ENCODE data around the gene CAND1. TPM values are rescaled to one million over a fixed set of nuclear protein-coding genes. Genes with fewer than 3 reads are reported as not detected.

Gene CAND1
- total RNA-seq, 1 donor from 2014 or later: 284 TPM

DNA sequence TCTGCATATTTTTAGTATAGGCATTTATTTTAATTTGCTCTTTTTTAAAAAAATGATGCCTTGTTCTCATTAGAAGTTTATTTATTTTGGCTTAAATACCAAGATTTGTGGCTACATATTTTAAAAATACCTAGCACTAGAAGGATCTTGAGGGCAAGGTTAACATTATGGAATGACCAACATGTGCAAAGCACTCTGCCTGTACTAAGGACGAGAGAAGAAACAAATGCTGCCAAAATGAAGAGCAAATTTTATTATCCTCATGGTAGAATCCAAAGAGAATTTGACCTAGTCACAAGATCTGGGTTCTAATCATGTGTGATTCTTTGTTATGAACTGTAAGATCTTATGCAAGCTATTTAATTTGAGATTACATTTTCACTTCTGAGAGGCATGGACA, 2.8 kb downstream of the CAND1 start:
- Mint-ChIP-seq H3K36me3 (peaks cover 23% of the 10 kb centered on the region), H3K4me1 (peaks cover 21% of the 10 kb centered on the region), H3K27me3 (ENCODE audit: insufficient read depth, low read depth) (peaks cover 3% of the 10 kb centered on the region), H3K9me3 (no peaks in the 10 kb centered on the region), H3K4me3 (no peak overlapping the region), H3K27ac (no peak overlapping the region)
- no peaks in the 10 kb centered on the region for H3K27me3 ChIP-seq
- H3K27ac ChIP-seq: no peak overlapping the region
- H3K9me3 ChIP-seq (ENCODE audit: low read depth): no peaks in the 10 kb centered on the region
- H3K9ac ChIP-seq: no peak overlapping the region
- no peak overlapping the region for H2AFZ ChIP-seq (replicated peaks)
- H3K4me1 ChIP-seq: peaks cover 26% of the 10 kb centered on the region
- TF ChIP-seq EZH2 (IDR thresholded peaks at IDR 0.05) (no peak), EZH2phosphoT487 (IDR thresholded peaks at IDR 0.05) (no peak)
- TF ChIP-seq, protein P1, sequence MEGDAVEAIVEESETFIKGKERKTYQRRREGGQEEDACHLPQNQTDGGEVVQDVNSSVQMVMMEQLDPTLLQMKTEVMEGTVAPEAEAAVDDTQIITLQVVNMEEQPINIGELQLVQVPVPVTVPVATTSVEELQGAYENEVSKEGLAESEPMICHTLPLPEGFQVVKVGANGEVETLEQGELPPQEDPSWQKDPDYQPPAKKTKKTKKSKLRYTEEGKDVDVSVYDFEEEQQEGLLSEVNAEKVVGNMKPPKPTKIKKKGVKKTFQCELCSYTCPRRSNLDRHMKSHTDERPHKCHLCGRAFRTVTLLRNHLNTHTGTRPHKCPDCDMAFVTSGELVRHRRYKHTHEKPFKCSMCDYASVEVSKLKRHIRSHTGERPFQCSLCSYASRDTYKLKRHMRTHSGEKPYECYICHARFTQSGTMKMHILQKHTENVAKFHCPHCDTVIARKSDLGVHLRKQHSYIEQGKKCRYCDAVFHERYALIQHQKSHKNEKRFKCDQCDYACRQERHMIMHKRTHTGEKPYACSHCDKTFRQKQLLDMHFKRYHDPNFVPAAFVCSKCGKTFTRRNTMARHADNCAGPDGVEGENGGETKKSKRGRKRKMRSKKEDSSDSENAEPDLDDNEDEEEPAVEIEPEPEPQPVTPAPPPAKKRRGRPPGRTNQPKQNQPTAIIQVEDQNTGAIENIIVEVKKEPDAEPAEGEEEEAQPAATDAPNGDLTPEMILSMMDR (IDR thresholded peaks at IDR 0.05): no peak
- peaks cover 10% of the 10 kb centered on the region for H3F3A ChIP-seq (ENCODE audit: low read depth)
- H4K20me1 ChIP-seq (ENCODE audit: low read depth): peaks cover 72% of the 10 kb centered on the region
- H3K4me2 ChIP-seq: peak overlapping the region; percentile 90
- no peaks in the 10 kb centered on the region for H3K36me3 ChIP-seq
- H3K4me3 ChIP-seq: peak overlapping the region; percentile 91
- no peak for DNase-seq (ENCODE audit: low spot score)
- H3K79me2 ChIP-seq (ENCODE audit: low read depth): peaks cover 74% of the 10 kb centered on the region

DNA sequence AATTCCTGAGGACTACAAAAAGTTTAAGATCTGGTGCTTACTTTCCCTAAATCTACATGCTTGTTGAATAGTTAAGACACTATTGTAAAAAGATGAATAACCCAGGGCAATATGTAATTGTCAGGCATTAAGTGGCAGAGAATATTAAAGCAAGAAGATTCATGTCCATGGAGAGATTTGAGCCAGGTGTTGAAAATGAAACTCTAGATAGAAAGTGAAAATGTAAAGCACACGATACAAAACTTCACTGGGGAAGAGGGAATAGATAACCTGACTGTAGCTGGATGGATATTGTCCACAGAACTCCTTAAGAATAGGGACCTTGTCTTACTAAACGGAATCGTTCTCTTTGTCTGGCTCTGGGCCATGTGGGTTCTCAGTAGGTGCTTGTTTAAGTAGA, 5.0 kb downstream of the CAND1 start:
- no peak overlapping the region for H3K4me3 Mint-ChIP-seq
- no peak overlapping the region for H3K27ac ChIP-seq
- H3F3A ChIP-seq (ENCODE audit: low read depth): peaks cover 10% of the 10 kb centered on the region
- TF ChIP-seq, protein P1 (IDR thresholded peaks at IDR 0.05): no peak
- no peak for TF ChIP-seq EZH2 (IDR thresholded peaks at IDR 0.05)
- TF ChIP-seq EZH2phosphoT487 (IDR thresholded peaks at IDR 0.05): no peak
- peaks cover 97% of the 10 kb centered on the region for H3K79me2 ChIP-seq (ENCODE audit: low read depth)
- no peak overlapping the region for H3K4me3 ChIP-seq
- peaks cover 22% of the 10 kb centered on the region for H3K4me1 ChIP-seq
- H3K27ac Mint-ChIP-seq: no peak overlapping the region
- H3K27me3 Mint-ChIP-seq (ENCODE audit: insufficient read depth, low read depth): peaks cover 3% of the 10 kb centered on the region
- H3K9me3 ChIP-seq (ENCODE audit: low read depth): no peaks in the 10 kb centered on the region
- no peaks in the 10 kb centered on the region for H3K9me3 Mint-ChIP-seq
- H3K36me3 Mint-ChIP-seq: peaks cover 27% of the 10 kb centered on the region
- no peaks in the 10 kb centered on the region for H3K27me3 ChIP-seq
- no peak overlapping the region for H3K9ac ChIP-seq
- no peaks in the 10 kb centered on the region for H3K36me3 ChIP-seq
- peaks cover 18% of the 10 kb centered on the region for H3K4me1 Mint-ChIP-seq
- H4K20me1 ChIP-seq (ENCODE audit: low read depth): peaks cover 94% of the 10 kb centered on the region
- DNase-seq (ENCODE audit: low spot score): no peak
- no peak overlapping the region for H2AFZ ChIP-seq (replicated peaks)
- peak overlapping the region; percentile 15 for H3K4me2 ChIP-seq

DNA sequence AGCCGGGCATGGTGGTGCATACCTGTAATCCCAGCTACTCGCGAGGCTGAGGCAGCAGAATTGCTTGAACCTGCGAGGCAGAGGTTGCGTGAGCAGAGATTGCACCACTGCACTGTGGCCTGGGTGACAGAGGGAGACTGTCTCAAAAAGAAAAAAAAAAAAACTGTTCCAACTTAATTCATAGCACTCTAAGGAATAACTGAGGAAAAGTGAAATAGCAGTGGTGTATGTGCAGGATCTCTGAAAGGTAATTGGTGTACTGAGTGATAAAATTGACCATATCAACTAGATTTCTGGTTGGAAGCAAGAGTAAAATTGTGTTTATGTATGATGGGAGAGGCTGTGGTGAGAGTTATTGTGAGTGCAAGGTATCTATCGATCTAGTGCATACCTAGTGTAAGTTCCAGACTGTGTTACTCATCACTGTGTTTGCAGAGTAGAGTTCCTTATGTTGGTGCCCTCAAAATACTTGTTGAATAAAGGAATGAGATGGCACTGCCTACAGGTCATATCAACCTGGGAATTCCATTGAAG, 6.3 kb downstream of the CAND1 start:
- H3K4me1 Mint-ChIP-seq: peaks cover 18% of the 10 kb centered on the region
- TF ChIP-seq EZH2phosphoT487 (IDR thresholded peaks at IDR 0.05) (no peak), EZH2 (IDR thresholded peaks at IDR 0.05) (no peak)
- TF ChIP-seq, protein P1 (IDR thresholded peaks at IDR 0.05): no peak
- no peaks in the 10 kb centered on the region for H3K9me3 Mint-ChIP-seq
- Histone ChIP-seq H3K4me1 (peaks cover 33% of the 10 kb centered on the region), H3K27me3 (no peaks in the 10 kb centered on the region), H3K36me3 (no peaks in the 10 kb centered on the region), H3F3A (ENCODE audit: low read depth) (peaks cover under 1% of the 10 kb centered on the region), H3K79me2 (ENCODE audit: low read depth) (peaks cover 100% of the 10 kb centered on the region), H3K4me2 (no peak overlapping the region), H3K9ac (no peak overlapping the region), H2AFZ (replicated peaks) (no peak overlapping the region), H3K9me3 (ENCODE audit: low read depth) (no peaks in the 10 kb centered on the region), H3K27ac (no peak overlapping the region), H4K20me1 (ENCODE audit: low read depth) (peaks cover 100% of the 10 kb centered on the region), H3K4me3 (no peak overlapping the region)
- no peak overlapping the region for H3K4me3 Mint-ChIP-seq
- peaks cover 27% of the 10 kb centered on the region for H3K36me3 Mint-ChIP-seq
- H3K27ac Mint-ChIP-seq: no peak overlapping the region
- no peaks in the 10 kb centered on the region for H3K27me3 Mint-ChIP-seq (ENCODE audit: insufficient read depth, low read depth)
- DNase-seq (ENCODE audit: low spot score): no peak
